Measurements from ENCODE around the gene MYO1A.
A peak's percentile ranks its signal among the peaks of the same experiment; 100 is the strongest.

The MYO1A gene

GRCh38 chr12:57049890-57050289 is at the start of gene MYO1A:
Gene MYO1A (minus strand): TSS chr12:57050129. CDS start chr12:57048323, 1,806 bp downstream.
- DNase-seq = no peak

- DNase-seq = no peak
Measured at GRCh38 chr12:57099047-57099714, 49.3 kb upstream of the MYO1A start.

- no peak for DNase-seq
Measured at GRCh38 chr12:57098546-57098945, 48.6 kb upstream of the MYO1A start.

- DNase-seq = no peak
Measured at GRCh38 chr12:57097554-57097835, 47.6 kb upstream of the MYO1A start.

GRCh38 chr12:57096748-57097553 is 47.0 kb upstream of the MYO1A start:
- no peak for DNase-seq

- DNase-seq = peak; percentile 71
Measured at GRCh38 chr12:57096099-57096572, 46.2 kb upstream of the MYO1A start.

- no peak for DNase-seq
Measured at GRCh38 chr12:57095440-57095839, 45.5 kb upstream of the MYO1A start.

GRCh38 chr12:57094208-57095160 is 44.6 kb upstream of the MYO1A start:
- DNase-seq = no peak

- no peak for DNase-seq
Measured at GRCh38 chr12:57093415-57094207, 43.7 kb upstream of the MYO1A start.

GRCh38 chr12:57092876-57093414 is 43.0 kb upstream of the MYO1A start:
- no peak for DNase-seq

- no peak for DNase-seq
Measured at GRCh38 chr12:57092529-57092862, 42.6 kb upstream of the MYO1A start.

GRCh38 chr12:57091638-57092528 is 42.0 kb upstream of the MYO1A start:
- DNase-seq = no peak

GRCh38 chr12:57090924-57091637 is 41.2 kb upstream of the MYO1A start:
- DNase-seq = no peak

- no peak for DNase-seq
Measured at GRCh38 chr12:57090490-57090889, 40.6 kb upstream of the MYO1A start.

GRCh38 chr12:57089271-57090245 is 39.6 kb upstream of the MYO1A start:
- DNase-seq = no peak

GRCh38 chr12:57088354-57089270 is 38.7 kb upstream of the MYO1A start, which contains the start of gene NAB2:
Gene NAB2 (plus strand): TSS chr12:57089114. CDS start chr12:57089272, 158 bp downstream.
- DNase-seq = peak; percentile 95

GRCh38 chr12:57087691-57088353 is 37.9 kb upstream of the MYO1A start:
- peak; percentile 89 for DNase-seq

All from NCI-H2171 (cell line).